Stomach (tissue), 9 donors: Measurements from ENCODE around the gene TMEM25. TPM values are rescaled to one million over a fixed set of nuclear protein-coding genes. Genes with fewer than 3 reads are reported as not detected.

Source experiments
- DNase-seq, 2 donors: peaks; one replicate each; pipeline versions ENCODE4 v3.0.0 to v3.0.0-alpha.2; 2013 to 2019
- H3K27ac ChIP-seq, 5 donors: fragments of 200-600 bp in 4 of 5; sonication (generic) in 4 of 5; one replicate each; pipeline ENCODE4 v1.5.1; 2013 to 2019; ENCODE audit warnings: mild to moderate bottlenecking in 1 of 5, moderate library complexity in 1 of 5
- H3K27me3 ChIP-seq, 3 donors: fragments of 200-600 bp; sonication (generic); one replicate each; pipeline ENCODE4 v1.5.1; 2017 to 2019; ENCODE audit warnings: mixed run types in 1 of 3
- H3K36me3 ChIP-seq, 4 donors: fragments of 200-600 bp; sonication (generic); 1 replicate in 3 of 4; 2 replicates in 1 of 4; pipeline ENCODE4 v1.5.1; 2016 to 2019
- H3K4me1 ChIP-seq, 4 donors: fragments of 200-600 bp; sonication (generic); one replicate each; pipeline ENCODE4 v1.5.1; 2016 to 2019
- H3K4me3 ChIP-seq, 4 donors: fragments of 200-600 bp; sonication (generic) in 3 of 4; one replicate each; pipeline ENCODE4 v1.5.1; 2016 to 2019; ENCODE audit warnings: mild to moderate bottlenecking in 1 of 4
- H3K9me3 ChIP-seq, 4 donors: fragments of 200-600 bp; sonication (generic); one replicate each; pipeline ENCODE4 v1.5.1; 2016 to 2019
- EP300 ChIP-seq: sonication (generic); formaldehyde crosslinking; IDR thresholded peaks from one replicate; pipeline ENCODE4 v1.6.1; 2017; ENCODE audit warnings: antibody characterized with exemption
- POLR2A ChIP-seq, 4 donors: fragments of 450-650 bp; IDR thresholded peaks; one replicate each; pipeline ENCODE4 v1.6.1; 2016; ENCODE audit warnings: antibody characterized with exemption in 4 of 4, control low read depth in 2 of 4, mild to moderate bottlenecking in 1 of 4, moderate library complexity in 1 of 4
- POLR2AphosphoS5 ChIP-seq, 3 donors: sonication (generic); formaldehyde crosslinking; IDR thresholded peaks; one replicate each; pipeline ENCODE4 v1.6.1; 2016; ENCODE audit warnings: antibody characterized with exemption in 3 of 3
- WGBS, 5 donors: extraction: QIAGEN DNeasy Blood & Tissue Kit in 3 of 5; methylation state at CpG; one replicate each; pipeline versions ENCODE4 v1.1.5 to v1.1.7; 2013 to 2018; 5-methylcytosine and 5-hydroxymethylcytosine counted together
- intact Hi-C: fragments of 100-400 bp; cut with DNase I; formaldehyde crosslinking; loops from one replicate; pipeline ENCODE4 v1.15.1; 2023; ENCODE audit warnings: low total_unique reads
- polyA plus RNA-seq, 3 donors: library from polyadenylated mRNA; stranded (reverse); fragments of 200-250 nt; gene quantifications; one replicate each; pipeline ENCODE4 v1.2.3, GENCODE V29; 2013
- total RNA-seq, 5 donors: library from RNA; depleted of rRNA; stranded (reverse); fragments of >200 nt; gene quantifications; one replicate each; pipeline versions ENCODE4 v1.1.0 to v1.2.3, GENCODE V29; 2014 to 2016
- TF ChIP-seq, protein P1 (sequence below), 7 experiments: fragments of 450-650 bp in 4 of 7; fragments of 200-600 bp in 3 of 7; sonication (generic) in 3 of 7; IDR thresholded peaks; one replicate each; pipeline ENCODE4 v1.5.1; 2016 to 2019; ENCODE audit warnings: antibody characterized with exemption in 7 of 7, control low read depth in 2 of 7, mild to moderate bottlenecking in 1 of 7
- donor health status: healthy with polysubstance abuse.
- donor health status: Bipolar disorder and iron deficiency.
- donor health status: healthy.

The TMEM25 gene
- total and polyA plus RNA-seq, 8 donors = 4.0 to 52.7 (median 8.5) TPM; not detected in 1

DNA sequence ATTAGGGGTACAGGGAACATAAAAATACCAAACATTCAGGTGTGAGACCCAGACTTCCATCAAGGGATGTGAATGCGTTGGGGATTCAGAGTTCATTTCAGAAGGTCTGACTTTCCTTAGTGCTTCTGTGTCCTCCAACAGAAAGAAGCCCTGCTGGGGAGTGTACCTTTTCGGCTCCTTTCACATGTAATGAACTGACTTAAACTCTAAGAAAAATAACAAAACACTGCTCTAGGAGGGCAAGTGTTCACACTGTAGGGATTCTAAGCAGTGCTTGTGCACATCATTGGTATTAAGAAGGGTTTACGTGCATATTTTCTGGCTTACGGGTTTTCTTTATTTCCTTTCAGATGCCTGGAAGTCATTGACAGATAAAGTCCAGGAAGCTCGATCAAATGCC is 19.4 kb upstream of the TMEM25 start:
- DNase-seq = no peak
- Histone ChIP-seq H3K27ac (no peak overlapping the region), H3K4me3 (no peak overlapping the region), H3K4me1 (no peaks in the 10 kb centered on the region), H3K27me3 (no peaks in the 10 kb centered on the region), H3K36me3 (peaks cover 68 to 100% (median 100%) of the 10 kb centered on the region in 4 donors), H3K9me3 (no peaks in the 10 kb centered on the region)
- TF ChIP-seq, protein P1, sequence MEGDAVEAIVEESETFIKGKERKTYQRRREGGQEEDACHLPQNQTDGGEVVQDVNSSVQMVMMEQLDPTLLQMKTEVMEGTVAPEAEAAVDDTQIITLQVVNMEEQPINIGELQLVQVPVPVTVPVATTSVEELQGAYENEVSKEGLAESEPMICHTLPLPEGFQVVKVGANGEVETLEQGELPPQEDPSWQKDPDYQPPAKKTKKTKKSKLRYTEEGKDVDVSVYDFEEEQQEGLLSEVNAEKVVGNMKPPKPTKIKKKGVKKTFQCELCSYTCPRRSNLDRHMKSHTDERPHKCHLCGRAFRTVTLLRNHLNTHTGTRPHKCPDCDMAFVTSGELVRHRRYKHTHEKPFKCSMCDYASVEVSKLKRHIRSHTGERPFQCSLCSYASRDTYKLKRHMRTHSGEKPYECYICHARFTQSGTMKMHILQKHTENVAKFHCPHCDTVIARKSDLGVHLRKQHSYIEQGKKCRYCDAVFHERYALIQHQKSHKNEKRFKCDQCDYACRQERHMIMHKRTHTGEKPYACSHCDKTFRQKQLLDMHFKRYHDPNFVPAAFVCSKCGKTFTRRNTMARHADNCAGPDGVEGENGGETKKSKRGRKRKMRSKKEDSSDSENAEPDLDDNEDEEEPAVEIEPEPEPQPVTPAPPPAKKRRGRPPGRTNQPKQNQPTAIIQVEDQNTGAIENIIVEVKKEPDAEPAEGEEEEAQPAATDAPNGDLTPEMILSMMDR (IDR thresholded peaks at IDR 0.05) = no peak
- TF ChIP-seq POLR2AphosphoS5 (IDR thresholded peaks at IDR 0.05) = no peak
- no peak for TF ChIP-seq EP300
- TF ChIP-seq POLR2A (IDR thresholded peaks at IDR 0.05) = no peak
- intact Hi-C loops = no loop called here
- 85 to 92% (median 88%) methylated on average over 5 of the region's 5 CpGs for WGBS, 5 donors

DNA sequence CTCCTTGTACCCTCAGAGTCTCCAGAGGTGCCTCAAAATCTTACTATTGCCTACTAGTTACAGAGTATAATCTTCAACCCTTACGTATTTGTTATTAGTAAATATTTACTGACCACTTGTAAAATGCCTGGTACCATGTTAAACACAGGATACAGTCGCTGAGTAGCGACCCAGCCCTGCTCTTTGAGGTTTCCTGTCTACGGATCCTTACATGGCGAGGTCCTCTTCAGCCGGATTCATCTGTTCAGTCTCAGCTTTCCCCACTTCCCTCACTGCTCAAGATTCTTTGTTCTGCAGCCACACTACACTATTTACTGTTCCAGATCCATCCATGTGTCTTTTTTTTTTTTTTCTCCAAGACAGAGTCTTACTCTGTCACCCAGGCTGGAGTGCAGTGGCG is 16.9 kb upstream of the TMEM25 start:
- Histone ChIP-seq H3K4me3 (no peak overlapping the region), H3K36me3 (peaks cover 63 to 100% (median 99%) of the 10 kb centered on the region in 4 donors), H3K4me1 (no peaks in the 10 kb centered on the region), H3K27me3 (no peaks in the 10 kb centered on the region), H3K9me3 (no peaks in the 10 kb centered on the region), H3K27ac (no peak overlapping the region)
- no peak for DNase-seq
- no peak for TF ChIP-seq POLR2A (IDR thresholded peaks at IDR 0.05)
- TF ChIP-seq, protein P1 (IDR thresholded peaks at IDR 0.05) = no peak
- intact Hi-C loops = no loop called here
- WGBS, 5 donors = 56 to 71% (median 61%) methylated on average over 7 of the region's 7 CpGs

DNA sequence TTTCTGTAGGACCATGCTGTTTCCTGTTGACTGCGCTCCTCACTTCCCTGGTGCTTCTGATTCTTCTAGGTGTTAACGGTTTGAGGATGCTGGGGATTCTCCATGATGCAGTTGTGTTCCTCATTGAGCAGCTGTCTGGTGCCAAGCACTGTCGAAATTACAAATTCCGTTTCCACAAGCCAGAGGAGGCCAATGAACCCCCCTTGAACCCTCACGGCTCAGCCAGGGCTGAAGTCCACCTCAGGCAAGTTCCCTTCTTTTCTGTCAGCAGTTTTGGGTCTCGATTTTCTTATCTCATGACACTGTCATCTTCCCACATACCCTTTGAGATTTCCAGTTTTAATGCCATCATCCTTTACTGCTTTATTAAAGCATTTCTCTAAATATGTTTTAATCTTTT is 11.4 kb upstream of the TMEM25 start:
- WGBS, 5 donors = 85 to 89% (median 88%) methylated on average over 6 of the region's 6 CpGs
- TF ChIP-seq EP300 (no peak), POLR2A (IDR thresholded peaks at IDR 0.05) (no peak), POLR2AphosphoS5 (IDR thresholded peaks at IDR 0.05) (no peak)
- TF ChIP-seq, protein P1 (IDR thresholded peaks at IDR 0.05) = no peak
- no peaks in the 10 kb centered on the region for H3K27me3 ChIP-seq

DNA sequence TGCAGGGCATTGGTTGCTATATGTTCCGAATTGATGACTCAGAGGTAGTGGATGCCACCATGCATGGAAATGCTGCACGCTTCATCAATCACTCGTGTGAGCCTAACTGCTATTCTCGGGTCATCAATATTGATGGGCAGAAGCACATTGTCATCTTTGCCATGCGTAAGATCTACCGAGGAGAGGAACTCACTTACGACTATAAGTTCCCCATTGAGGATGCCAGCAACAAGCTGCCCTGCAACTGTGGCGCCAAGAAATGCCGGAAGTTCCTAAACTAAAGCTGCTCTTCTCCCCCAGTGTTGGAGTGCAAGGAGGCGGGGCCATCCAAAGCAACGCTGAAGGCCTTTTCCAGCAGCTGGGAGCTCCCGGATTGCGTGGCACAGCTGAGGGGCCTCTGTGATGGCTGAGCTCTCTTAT is 9.1 kb upstream of the TMEM25 start:
- H3K36me3 ChIP-seq = peaks cover 37 to 86% (median 83%) of the 10 kb centered on the region in 4 donors
- TF ChIP-seq POLR2AphosphoS5 (IDR thresholded peaks at IDR 0.05) (no peak), POLR2A (IDR thresholded peaks at IDR 0.05) (no peak)
- H3K9me3 ChIP-seq = no peaks in the 10 kb centered on the region
- H3K4me3 ChIP-seq = no peak overlapping the region
- H3K4me1 ChIP-seq = peaks cover 0 to 9% (median 5%) of the 10 kb centered on the region in 4 donors
- no peak for DNase-seq
- 76 to 82% (median 79%) methylated on average over 13 of the region's 13 CpGs for WGBS, 5 donors
- H3K27ac ChIP-seq = no peak overlapping the region
- no peaks in the 10 kb centered on the region for H3K27me3 ChIP-seq
- intact Hi-C loops = no loop called here

More for the DNA sequence above, 11.4 kb upstream of the TMEM25 start:
- Histone ChIP-seq H3K27ac (no peak overlapping the region), H3K9me3 (no peaks in the 10 kb centered on the region), H3K4me3 (no peak overlapping the region), H3K4me1 (peaks cover 0 to 8% (median 0%) of the 10 kb centered on the region in 4 donors), H3K36me3 (peaks cover 53 to 100% (median 99%) of the 10 kb centered on the region in 4 donors)
- intact Hi-C loops = no loop called here
- DNase-seq = no peak

DNA sequence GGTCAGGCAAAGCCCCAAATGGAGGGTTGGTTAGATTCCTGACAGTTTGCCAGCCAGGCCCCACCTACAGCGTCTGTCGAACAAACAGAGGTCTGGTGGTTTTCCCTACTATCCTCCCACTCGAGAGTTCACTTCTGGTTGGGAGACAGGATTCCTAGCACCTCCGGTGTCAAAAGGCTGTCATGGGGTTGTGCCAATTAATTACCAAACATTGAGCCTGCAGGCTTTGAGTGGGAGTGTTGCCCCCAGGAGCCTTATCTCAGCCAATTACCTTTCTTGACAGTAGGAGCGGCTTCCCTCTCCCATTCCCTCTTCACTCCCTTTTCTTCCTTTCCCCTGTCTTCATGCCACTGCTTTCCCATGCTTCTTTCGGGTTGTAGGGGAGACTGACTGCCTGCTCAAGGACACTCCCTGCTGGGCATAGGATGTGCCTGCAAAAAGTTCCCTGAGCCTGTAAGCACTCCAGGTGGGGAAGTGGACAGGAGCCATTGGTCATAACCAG is 8.4 kb upstream of the TMEM25 start:
- Histone ChIP-seq H3K4me1 (peaks cover 0 to 15% (median 9%) of the 10 kb centered on the region in 4 donors), H3K4me3 (no peak overlapping the region), H3K36me3 (peaks cover 34 to 79% (median 76%) of the 10 kb centered on the region in 4 donors), H3K27me3 (no peaks in the 10 kb centered on the region), H3K27ac (no peak overlapping the region), H3K9me3 (no peaks in the 10 kb centered on the region)
- TF ChIP-seq EP300 (no peak), POLR2AphosphoS5 (IDR thresholded peaks at IDR 0.05) (no peak), POLR2A (IDR thresholded peaks at IDR 0.05) (no peak)
- TF ChIP-seq, protein P1 (IDR thresholded peaks at IDR 0.05) = peak in 3 of 7 experiments; percentile 13 to 19 (median 15)
- 47 to 54% (median 49%) methylated on average over 4 to 6 of the region's 6 CpGs for WGBS, 5 donors
- peak in 1 of 2 donors; percentile 62 for DNase-seq
- intact Hi-C loops = no loop called here
